DOHH2 (cell line): Measurements from ENCODE around the gene PTPRK.

Source experiments
- H3F3A ChIP-seq: fragments of 200-600 bp; sonication (generic), shearing (Covaris generic); 2 replicates; pipeline ENCODE4 v1.6.0; 2016; ENCODE audit warnings: antibody characterized with exemption, mild to moderate bottlenecking; ENCODE audit not compliant: control insufficient read depth, insufficient read depth
- H3K27ac ChIP-seq: fragments of 200-600 bp; sonication (generic); 2 replicates; pipeline ENCODE4 v1.5.1; 2014; ENCODE audit warnings: low read depth, mild to moderate bottlenecking, low read length, moderate library complexity
- H3K27me3 ChIP-seq: fragments of 200-600 bp; sonication (generic); 2 replicates; pipeline ENCODE4 v1.6.1; 2014; ENCODE audit warnings: mild to moderate bottlenecking, low read length, mixed read lengths; ENCODE audit not compliant: control insufficient read depth
- H3K36me3 ChIP-seq: fragments of 200-600 bp; sonication (generic); 2 replicates; pipeline ENCODE4 v1.6.1; 2014; ENCODE audit warnings: mild to moderate bottlenecking, low read length, moderate library complexity, mixed read lengths; ENCODE audit not compliant: control insufficient read depth
- H3K4me1 ChIP-seq: fragments of 200-600 bp; sonication (generic); 2 replicates; pipeline ENCODE4 v1.6.1; 2014; ENCODE audit warnings: mild to moderate bottlenecking, low read length, mixed read lengths; ENCODE audit not compliant: control insufficient read depth
- H3K4me2 ChIP-seq: fragments of 200-600 bp; sonication (generic); 2 replicates; pipeline ENCODE4 v1.6.0; 2014; ENCODE audit warnings: mild to moderate bottlenecking, low read length, moderate library complexity
- H3K4me3 ChIP-seq: fragments of 200-600 bp; sonication (generic); 2 replicates; pipeline ENCODE4 v1.5.1; 2014; ENCODE audit warnings: mild to moderate bottlenecking, low read length, mixed read lengths
- H3K79me2 ChIP-seq: fragments of 200-600 bp; sonication (generic); 2 replicates; pipeline ENCODE4 v1.6.1; 2014; ENCODE audit warnings: mild to moderate bottlenecking, low read length, mixed read lengths; ENCODE audit not compliant: control insufficient read depth
- H3K9me2 ChIP-seq: fragments of 200-600 bp; sonication (generic); replicated peaks from 2 replicates; pipeline ENCODE4 v1.6.1; 2014; ENCODE audit warnings: mild to moderate bottlenecking, low read length, mixed read lengths; ENCODE audit not compliant: control insufficient read depth
- H3K9me3 ChIP-seq: fragments of 200-600 bp; sonication (generic); 2 replicates; pipeline ENCODE4 v1.6.1; 2014; ENCODE audit warnings: antibody characterized with exemption, low read length, mixed read lengths; ENCODE audit not compliant: control insufficient read depth, insufficient read depth
- H4K20me1 ChIP-seq: fragments of 200-600 bp; sonication (generic); 2 replicates; pipeline ENCODE4 v1.6.0; 2014; ENCODE audit warnings: low read depth, mild to moderate bottlenecking, antibody characterized with exemption, low read length, moderate library complexity; ENCODE audit not compliant: control insufficient read depth, insufficient read depth
- EZH2phosphoT487 ChIP-seq: fragments of 200-600 bp; sonication (generic); IDR thresholded peaks from 2 replicates; pipeline ENCODE4 v1.6.1; 2017; ENCODE audit warnings: borderline replicate concordance, mild to moderate bottlenecking, antibody characterized with exemption, low read length, moderate library complexity, mixed read lengths
- TF ChIP-seq, protein P1 (sequence below): fragments of 200-600 bp; sonication (generic); IDR thresholded peaks from one replicate; pipeline ENCODE4 v1.5.1; 2014; ENCODE audit warnings: antibody characterized with exemption, mild to moderate bottlenecking, low read depth, low read length; ENCODE audit not compliant: poor library complexity, severe bottlenecking

The PTPRK gene

DNA sequence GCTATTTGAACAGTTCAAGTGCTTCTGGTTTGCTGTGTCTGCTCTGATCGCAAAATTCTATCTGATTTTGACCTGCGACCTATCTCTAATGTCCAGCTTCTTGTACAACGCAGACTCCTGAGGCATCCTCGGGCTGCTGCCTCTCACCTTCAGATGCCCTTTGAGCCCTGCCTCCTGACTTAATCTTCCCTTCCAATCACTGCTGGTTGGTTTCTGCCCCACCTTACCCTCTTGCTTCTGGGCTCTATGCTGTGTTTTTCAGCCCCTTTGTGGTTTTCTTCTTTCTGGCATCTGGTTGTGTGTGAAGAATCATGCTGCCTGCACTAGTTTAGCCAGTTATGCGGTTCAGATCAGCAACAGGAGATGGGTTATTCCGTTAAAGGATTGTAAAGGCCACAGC is 488.4 kb downstream of the PTPRK start:
- H3K27ac ChIP-seq = no peak overlapping the region
- H3K9me3 ChIP-seq = no peaks in the 10 kb centered on the region
- no peaks in the 10 kb centered on the region for H3K36me3 ChIP-seq
- H3F3A ChIP-seq = no peaks in the 10 kb centered on the region
- no peaks in the 10 kb centered on the region for H3K79me2 ChIP-seq
- H3K27me3 ChIP-seq = no peaks in the 10 kb centered on the region
- no peak overlapping the region for H3K4me3 ChIP-seq
- H3K4me1 ChIP-seq = no peaks in the 10 kb centered on the region
- H3K9me2 ChIP-seq = no peaks in the 10 kb centered on the region
- H3K4me2 ChIP-seq = no peak overlapping the region
- no peak for TF ChIP-seq EZH2phosphoT487
- TF ChIP-seq, protein P1, sequence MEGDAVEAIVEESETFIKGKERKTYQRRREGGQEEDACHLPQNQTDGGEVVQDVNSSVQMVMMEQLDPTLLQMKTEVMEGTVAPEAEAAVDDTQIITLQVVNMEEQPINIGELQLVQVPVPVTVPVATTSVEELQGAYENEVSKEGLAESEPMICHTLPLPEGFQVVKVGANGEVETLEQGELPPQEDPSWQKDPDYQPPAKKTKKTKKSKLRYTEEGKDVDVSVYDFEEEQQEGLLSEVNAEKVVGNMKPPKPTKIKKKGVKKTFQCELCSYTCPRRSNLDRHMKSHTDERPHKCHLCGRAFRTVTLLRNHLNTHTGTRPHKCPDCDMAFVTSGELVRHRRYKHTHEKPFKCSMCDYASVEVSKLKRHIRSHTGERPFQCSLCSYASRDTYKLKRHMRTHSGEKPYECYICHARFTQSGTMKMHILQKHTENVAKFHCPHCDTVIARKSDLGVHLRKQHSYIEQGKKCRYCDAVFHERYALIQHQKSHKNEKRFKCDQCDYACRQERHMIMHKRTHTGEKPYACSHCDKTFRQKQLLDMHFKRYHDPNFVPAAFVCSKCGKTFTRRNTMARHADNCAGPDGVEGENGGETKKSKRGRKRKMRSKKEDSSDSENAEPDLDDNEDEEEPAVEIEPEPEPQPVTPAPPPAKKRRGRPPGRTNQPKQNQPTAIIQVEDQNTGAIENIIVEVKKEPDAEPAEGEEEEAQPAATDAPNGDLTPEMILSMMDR = no peak
- no peaks in the 10 kb centered on the region for H4K20me1 ChIP-seq

- no peaks in the 10 kb centered on the region for H3K79me2 ChIP-seq
- no peaks in the 10 kb centered on the region for H3F3A ChIP-seq
- H4K20me1 ChIP-seq = no peaks in the 10 kb centered on the region
- H3K27ac ChIP-seq = no peak overlapping the region
- H3K4me2 ChIP-seq = no peak overlapping the region
- H3K4me1 ChIP-seq = no peaks in the 10 kb centered on the region
- TF ChIP-seq EZH2phosphoT487 = no peak
- TF ChIP-seq, protein P1 = no peak
- no peaks in the 10 kb centered on the region for H3K36me3 ChIP-seq
- H3K9me3 ChIP-seq = no peaks in the 10 kb centered on the region
- no peaks in the 10 kb centered on the region for H3K9me2 ChIP-seq
- H3K27me3 ChIP-seq = no peaks in the 10 kb centered on the region
- no peak overlapping the region for H3K4me3 ChIP-seq
Measured at GRCh38 chr6:128029826-128030225, 490.6 kb downstream of the PTPRK start.

GRCh38 chr6:128028183-128028582 is 492.2 kb downstream of the PTPRK start:
- no peaks in the 10 kb centered on the region for H3K36me3 ChIP-seq
- H3K27me3 ChIP-seq = no peaks in the 10 kb centered on the region
- no peaks in the 10 kb centered on the region for H3K4me1 ChIP-seq
- H3K79me2 ChIP-seq = no peaks in the 10 kb centered on the region
- H3K4me3 ChIP-seq = no peak overlapping the region
- H3K9me3 ChIP-seq = no peaks in the 10 kb centered on the region
- no peak overlapping the region for H3K27ac ChIP-seq
- H4K20me1 ChIP-seq = no peaks in the 10 kb centered on the region
- H3K9me2 ChIP-seq = no peaks in the 10 kb centered on the region
- TF ChIP-seq EZH2phosphoT487 = no peak
- TF ChIP-seq, protein P1 = no peak
- no peaks in the 10 kb centered on the region for H3F3A ChIP-seq
- H3K4me2 ChIP-seq = no peak overlapping the region

- no peaks in the 10 kb centered on the region for H4K20me1 ChIP-seq
- H3K27ac ChIP-seq = no peak overlapping the region
- no peaks in the 10 kb centered on the region for H3K27me3 ChIP-seq
Measured at GRCh38 chr6:128025478-128025877, 494.9 kb downstream of the PTPRK start.

More at GRCh38 chr6:128025478-128025877, 494.9 kb downstream of the PTPRK start:
- H3K9me2 ChIP-seq = no peaks in the 10 kb centered on the region
- H3F3A ChIP-seq = no peaks in the 10 kb centered on the region
- H3K36me3 ChIP-seq = no peaks in the 10 kb centered on the region
- no peak overlapping the region for H3K4me2 ChIP-seq
- H3K9me3 ChIP-seq = no peaks in the 10 kb centered on the region
- H3K4me3 ChIP-seq = no peak overlapping the region
- H3K4me1 ChIP-seq = no peaks in the 10 kb centered on the region
- TF ChIP-seq, protein P1 = no peak
- no peaks in the 10 kb centered on the region for H3K79me2 ChIP-seq
